AG04450 (cell line): ENCODE results near the gene PEX14. TPM values are rescaled to one million over a fixed set of nuclear protein-coding genes. Genes with fewer than 3 reads are reported as not detected.

Experiments
- CTCF ChIA-PET: fragments of 300-600, 350-600 bp; formaldehyde crosslinking; extraction: SDS; loops from one replicate; lab custom pipeline; 2022; ENCODE audit warnings: antibody characterized with exemption, inconsistent platforms; lab: Charles Lee
- POLR2A ChIA-PET: fragments of 350-600 bp; formaldehyde crosslinking; extraction: SDS; loops from one replicate; lab custom pipeline; 2021; ENCODE audit warnings: antibody characterized with exemption, inconsistent platforms; lab: Yijun Ruan, JAX
- DNase-seq: peaks from one replicate; pipeline ENCODE4 v3.0.0-alpha.2; 2011; ENCODE audit warnings: low read depth, low spot score
- H3K27ac ChIP-seq: one replicate; pipeline ENCODE4 v1.5.1; 2012; ENCODE audit warnings: low read depth, low read length, control low read depth
- H3K27me3 ChIP-seq: one replicate; pipeline ENCODE4 v1.6.0; 2012; ENCODE audit warnings: low read length; ENCODE audit not compliant: control insufficient read depth, insufficient read depth
- H3K4me3 ChIP-seq: 2 replicates; pipeline ENCODE4 v1.5.1; 2011; ENCODE audit warnings: mild to moderate bottlenecking, low read depth, low read length, control low read depth
- H3K9me3 ChIP-seq: 2 replicates; pipeline ENCODE4 v1.5.1; 2012; ENCODE audit warnings: low read length; ENCODE audit not compliant: control insufficient read depth, insufficient read depth
- polyA plus RNA-seq: library from polyadenylated mRNA; depleted of rRNA; stranded (reverse); fragments of >200 nt; gene quantifications from 2 replicates; pipeline ENCODE4 v1.2.3, GENCODE V29; 2011; rRNA removed
- small RNA-seq: library from RNA; depleted of rRNA; stranded (forward); fragments of <200 nt; gene quantifications from one replicate; pipeline ENCODE3, GENCODE V24; 2012; ENCODE audit warnings: low read depth; ENCODE audit not compliant: insufficient read length
- TF ChIP-seq, protein P1 (sequence below): IDR thresholded peaks from 2 replicates; pipeline ENCODE4 v1.5.1; 2011; ENCODE audit warnings: low read depth, low read length, control low read depth, inconsistent platforms

Gene PEX14
- polyA plus RNA-seq, 1 experiment = 6.6 TPM

DNA sequence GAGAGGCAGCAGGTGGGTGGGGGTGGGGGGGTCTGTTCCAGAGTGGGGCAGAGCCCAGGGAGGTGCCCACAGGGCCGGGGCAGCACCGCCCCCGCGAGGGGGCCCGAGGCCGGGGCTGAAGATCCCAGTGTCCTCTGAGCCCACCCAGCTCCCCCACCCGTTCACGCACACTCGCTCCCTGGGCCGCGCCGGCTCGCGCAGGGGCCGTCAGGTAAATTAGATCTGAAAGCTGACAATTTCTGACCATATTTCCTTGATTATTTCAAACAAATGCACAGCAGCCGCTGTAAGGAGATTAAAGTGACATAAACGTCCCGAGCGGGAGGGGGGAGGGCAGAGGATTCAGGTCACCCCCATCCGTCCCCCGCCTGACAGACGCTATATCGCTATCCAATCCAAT, 203.7 kb downstream of the PEX14 start:
- Histone ChIP-seq H3K27ac (no peak overlapping the region), H3K4me3 (no peak overlapping the region), H3K27me3 (peaks cover 11% of the 10 kb centered on the region), H3K9me3 (no peaks in the 10 kb centered on the region)
- ChIA-PET POLR2A (no interaction called here), CTCF (no interaction called here)
- TF ChIP-seq, protein P1, sequence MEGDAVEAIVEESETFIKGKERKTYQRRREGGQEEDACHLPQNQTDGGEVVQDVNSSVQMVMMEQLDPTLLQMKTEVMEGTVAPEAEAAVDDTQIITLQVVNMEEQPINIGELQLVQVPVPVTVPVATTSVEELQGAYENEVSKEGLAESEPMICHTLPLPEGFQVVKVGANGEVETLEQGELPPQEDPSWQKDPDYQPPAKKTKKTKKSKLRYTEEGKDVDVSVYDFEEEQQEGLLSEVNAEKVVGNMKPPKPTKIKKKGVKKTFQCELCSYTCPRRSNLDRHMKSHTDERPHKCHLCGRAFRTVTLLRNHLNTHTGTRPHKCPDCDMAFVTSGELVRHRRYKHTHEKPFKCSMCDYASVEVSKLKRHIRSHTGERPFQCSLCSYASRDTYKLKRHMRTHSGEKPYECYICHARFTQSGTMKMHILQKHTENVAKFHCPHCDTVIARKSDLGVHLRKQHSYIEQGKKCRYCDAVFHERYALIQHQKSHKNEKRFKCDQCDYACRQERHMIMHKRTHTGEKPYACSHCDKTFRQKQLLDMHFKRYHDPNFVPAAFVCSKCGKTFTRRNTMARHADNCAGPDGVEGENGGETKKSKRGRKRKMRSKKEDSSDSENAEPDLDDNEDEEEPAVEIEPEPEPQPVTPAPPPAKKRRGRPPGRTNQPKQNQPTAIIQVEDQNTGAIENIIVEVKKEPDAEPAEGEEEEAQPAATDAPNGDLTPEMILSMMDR = no peak
- no peak for DNase-seq

DNA sequence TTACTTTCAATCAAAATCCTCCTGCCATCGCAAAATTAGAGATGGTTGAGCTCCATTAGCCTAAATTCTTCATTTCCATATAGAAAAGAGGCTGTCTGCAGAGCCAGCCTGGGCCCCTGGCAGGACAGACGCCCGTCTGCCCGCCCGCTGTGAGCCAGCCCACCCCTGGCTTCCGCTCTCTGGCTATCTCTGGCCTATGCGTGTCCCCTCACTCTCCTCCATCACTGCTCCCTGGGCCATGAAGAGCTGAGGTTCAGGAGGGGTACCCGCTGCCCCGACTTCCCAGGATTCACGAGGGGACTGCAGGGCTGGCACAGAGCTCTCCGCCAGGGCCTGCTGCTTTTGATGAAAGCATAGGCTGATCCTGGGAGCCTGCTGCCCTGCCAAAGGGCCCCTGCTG, 204.1 kb downstream of the PEX14 start:
- TF ChIP-seq, protein P1 = no peak
- Histone ChIP-seq H3K27ac (no peak overlapping the region), H3K4me3 (no peak overlapping the region), H3K9me3 (no peaks in the 10 kb centered on the region), H3K27me3 (peaks cover 9% of the 10 kb centered on the region)
- ChIA-PET POLR2A (no interaction called here), CTCF (no interaction called here)
- DNase-seq = no peak

DNA sequence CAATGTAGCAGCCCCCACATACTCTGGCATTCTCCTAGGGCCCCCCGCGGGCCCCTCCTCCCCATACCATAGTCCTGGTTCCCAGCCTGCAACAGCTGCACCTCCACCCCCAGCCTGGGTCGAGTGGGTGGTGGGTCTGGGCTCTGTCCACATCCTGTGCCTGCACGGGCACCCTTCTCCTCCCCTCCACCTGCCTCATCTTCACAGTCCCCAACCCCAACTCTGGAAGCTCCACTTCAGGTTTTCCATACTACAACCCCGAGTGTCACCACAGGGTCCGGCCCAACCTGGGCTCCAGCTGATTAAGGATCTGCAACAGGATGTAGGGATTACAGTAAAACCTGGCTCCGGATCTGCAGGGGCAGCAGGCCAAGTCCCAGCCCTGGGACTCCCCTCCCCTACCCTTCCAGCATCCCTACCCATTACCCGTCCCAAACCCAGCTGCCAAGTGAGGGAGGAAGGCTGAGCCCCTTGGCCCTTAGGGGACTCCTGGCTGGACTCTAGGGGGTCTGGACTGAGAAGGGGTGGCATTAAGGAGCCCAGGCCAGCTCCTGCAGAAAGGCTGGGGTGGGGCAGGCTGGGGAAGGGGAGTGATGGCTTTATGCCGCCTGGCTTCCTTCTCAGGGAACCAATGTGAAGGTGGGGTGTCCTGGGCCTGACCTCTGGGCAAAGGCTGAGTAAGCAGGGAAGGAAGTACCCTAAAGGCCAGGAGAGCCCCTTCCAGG, 204.9 kb downstream of the PEX14 start:
- ChIA-PET POLR2A (no interaction called here), CTCF (no interaction called here)
- Histone ChIP-seq H3K9me3 (no peaks in the 10 kb centered on the region), H3K4me3 (no peak overlapping the region), H3K27me3 (peaks cover 9% of the 10 kb centered on the region), H3K27ac (no peak overlapping the region)
- DNase-seq = peak; percentile 11
- TF ChIP-seq, protein P1 = no peak

Small RNA genes within 50 kb of the gene (small RNA-seq; reads per million reads assigned to genes)
- gene RN7SL614P = not detected

Other genes starting within 250 kb of the PEX14 start
- gene PGD, start 75.9 kb upstream of the PEX14 start, polyA plus RNA-seq = 155 and 233 TPM in 2 replicates
- gene CENPS, start 44.5 kb upstream of the PEX14 start, polyA plus RNA-seq = 10.5 and 11.4 TPM in 2 replicates
- gene CORT, start 24.9 kb upstream of the PEX14 start, polyA plus RNA-seq = not detected in 2 replicates
- 33.6 and 35.3 TPM in 2 replicates for gene DFFA, start 2.4 kb upstream of the PEX14 start, polyA plus RNA-seq